Measurements from ENCODE around the gene AP5S1.
A peak's percentile ranks its signal among the peaks of the same experiment; 100 is the strongest.
"Not testable (repeated sequence)": the region's sequence is repeated elsewhere in the genome, so short reads cannot be mapped to it uniquely, and the experiment has no call there.

AP5S1 gene

DNA sequence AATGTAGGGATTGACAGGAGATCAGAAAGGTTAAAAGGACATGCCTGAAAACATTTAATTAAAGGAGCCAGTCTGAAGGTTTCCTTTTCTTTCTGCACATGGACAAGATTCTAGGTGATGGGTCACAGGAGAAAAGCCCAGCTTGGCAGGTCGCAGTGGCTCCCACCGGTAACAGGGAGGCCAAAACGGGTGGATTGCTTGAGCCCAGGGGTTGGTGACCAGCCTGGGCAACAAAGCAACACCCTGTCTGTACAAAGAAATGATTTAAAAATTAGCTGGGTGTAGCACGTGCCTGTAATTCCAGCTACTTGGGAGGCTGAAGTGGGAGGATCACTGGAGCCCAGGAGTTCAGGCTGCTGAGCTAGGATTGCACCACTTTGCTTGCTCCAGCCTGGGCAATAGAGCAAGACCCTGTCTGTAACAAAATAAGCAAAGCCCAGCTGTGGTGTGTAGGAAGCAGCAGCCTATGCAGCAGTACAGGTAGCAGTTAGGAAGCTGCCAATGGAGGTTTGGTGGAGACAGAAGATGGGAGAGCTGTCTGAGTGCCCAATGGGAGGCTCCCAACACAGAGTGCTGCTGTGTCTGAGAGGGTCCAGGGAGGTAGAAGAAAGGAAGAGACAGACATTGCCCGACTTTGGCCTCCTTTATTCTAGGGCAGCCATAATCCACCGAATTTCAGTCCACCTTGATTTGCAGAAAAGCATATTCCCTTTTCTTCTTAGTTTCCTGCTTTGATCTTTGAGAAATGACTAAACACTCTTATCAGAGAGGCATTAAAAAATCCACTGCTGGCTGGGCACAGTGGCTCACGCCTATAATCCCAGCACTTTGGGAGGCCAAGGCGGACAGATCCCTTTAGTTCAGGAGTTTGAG lies 7.1 kb upstream of the AP5S1 start:
- no peak for DNase-seq

DNA sequence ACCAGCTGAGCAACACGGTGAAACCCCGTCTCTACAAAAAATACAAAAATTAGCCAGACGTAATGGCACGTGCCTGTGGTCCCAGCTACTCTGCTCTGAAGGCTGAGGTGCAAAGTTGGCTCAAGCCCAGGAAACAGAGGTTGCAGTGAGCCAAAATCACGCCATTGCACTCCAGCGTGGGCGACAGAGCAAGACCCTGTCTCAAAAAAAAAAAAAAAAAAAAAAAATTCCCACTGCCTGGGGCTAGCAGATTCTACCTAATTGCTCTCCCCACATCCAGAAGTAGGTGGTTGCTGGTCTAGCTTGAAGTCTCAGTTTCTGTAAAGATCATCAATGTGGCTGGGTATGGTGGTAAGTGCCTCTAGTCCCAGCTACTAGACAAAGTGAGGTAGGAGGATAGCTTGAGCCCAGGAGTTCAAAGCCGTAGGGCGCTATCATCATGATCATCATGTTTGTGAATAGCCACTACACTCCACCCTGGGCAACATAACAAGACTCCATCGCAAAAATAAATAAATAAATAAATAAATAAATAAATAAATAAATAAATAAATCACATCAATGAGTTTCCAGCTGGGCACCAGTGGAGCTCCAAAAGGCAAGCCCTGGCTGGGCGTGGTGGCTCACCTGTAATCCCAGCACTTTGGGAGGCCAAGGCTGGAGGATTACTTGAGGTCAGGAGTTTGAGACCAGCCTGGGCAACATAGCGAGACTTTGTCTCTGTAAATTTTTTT lies 6.3 kb upstream of the AP5S1 start:
- peak in 1 of 2 experiments; percentile 52 for DNase-seq

DNA sequence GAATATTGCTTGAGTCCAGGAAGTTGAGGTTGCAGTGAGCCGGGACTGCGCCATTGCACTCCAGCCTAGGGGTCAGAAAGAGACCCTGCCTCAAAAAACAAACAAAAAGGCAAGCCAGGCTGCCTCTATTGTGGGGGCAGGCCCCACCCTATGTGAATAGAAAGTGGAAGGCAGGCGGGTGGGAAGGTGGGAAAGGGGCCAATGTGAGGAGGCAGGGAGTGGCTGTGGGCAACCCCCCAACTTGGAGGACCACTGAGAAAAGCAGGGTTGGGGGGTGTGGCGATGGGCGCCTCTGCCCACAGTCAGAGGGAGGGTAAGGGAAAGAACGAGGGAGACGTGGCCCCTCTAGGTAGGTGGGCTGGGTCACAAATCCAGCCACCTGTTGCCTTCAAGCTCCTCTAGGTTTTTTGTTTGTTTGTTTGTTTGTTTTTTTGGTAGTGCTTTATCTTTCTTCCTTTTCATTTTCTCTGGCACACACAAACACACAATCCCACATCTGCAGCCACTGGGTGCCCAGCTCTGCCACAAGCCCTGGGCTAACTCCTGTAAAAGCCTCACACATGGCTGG lies 5.3 kb upstream of the AP5S1 start:
- DNase-seq, result no peak

DNA sequence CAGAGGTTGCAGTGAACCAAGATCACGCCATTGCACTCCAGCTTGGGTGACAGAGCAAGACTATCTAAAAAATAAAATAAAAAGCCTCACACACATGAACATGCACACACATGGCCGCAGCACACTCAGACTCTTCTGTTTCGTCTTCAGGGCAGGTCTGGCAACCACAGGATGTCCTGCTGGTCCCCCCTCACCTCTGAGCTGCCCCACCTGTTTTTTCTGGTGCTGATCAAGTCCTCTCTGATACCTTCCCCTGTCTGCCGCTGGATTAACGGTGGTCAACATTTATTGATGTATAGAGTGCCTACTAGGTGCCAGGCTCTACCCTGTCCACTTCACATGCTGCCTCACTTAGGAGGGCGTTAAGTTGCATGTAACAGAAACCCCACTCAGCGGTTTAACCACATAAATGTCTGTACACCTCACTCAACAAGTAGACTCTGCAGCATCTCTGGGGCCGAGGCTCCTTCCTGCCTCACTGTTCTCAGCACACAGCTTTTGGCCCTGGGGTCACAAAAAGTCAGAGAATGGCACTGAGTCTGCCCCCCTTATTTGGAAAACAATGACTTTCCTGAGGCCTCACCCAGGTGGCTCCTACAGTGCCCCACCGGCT lies 4.5 kb upstream of the AP5S1 start:
- peak in 1 of 2 experiments; percentile 34 for DNase-seq

DNA sequence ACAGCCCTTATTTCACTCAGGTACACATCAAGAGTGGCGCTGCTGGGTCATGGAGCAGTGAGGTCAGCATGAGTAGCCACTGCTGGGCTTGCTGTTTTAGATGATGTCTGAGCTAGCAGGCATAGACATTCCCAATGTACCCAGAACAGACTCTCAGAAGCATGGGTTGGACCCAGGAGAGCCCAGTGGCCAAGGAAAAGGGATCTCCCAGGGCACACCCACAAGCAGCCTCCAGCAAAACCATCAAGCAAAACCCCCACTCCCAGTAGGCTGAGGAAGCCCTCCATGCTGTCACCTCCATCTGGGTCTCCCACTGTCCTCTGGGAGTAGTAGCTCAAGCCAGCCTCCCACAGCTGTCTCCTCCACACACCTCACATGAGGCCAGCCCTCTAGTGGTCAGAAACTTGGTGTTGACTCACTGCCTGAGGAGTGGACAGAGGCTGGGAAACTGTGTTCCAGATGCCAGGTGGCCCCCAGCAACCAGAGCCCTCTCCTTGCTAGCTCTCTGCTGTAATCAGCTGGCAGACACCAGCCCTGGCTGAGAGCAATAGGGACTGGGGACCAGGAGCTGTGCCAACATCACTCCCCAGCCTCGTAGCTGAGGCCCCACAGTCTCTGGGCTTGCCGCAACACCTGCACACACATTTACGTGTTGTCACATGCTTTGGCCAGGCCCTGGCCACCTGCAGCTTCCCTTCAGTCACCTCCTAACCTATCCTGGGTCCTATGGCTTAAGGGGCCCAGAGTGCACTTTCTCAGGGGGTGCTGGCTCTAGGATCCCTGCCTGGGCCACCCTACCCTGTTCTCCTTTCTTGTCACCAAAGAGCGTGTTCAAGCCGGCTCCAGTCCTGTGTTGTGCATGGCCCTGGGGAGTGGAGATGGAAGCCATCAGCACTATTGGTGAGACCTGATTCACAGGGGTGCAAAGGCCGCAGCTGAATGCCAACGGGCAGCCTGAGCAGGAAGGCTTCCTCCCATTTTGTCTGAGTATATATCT lies 1.9 kb upstream of the AP5S1 start:
- DNase-seq, result peak in 1 of 2 experiments; percentile 41

DNA sequence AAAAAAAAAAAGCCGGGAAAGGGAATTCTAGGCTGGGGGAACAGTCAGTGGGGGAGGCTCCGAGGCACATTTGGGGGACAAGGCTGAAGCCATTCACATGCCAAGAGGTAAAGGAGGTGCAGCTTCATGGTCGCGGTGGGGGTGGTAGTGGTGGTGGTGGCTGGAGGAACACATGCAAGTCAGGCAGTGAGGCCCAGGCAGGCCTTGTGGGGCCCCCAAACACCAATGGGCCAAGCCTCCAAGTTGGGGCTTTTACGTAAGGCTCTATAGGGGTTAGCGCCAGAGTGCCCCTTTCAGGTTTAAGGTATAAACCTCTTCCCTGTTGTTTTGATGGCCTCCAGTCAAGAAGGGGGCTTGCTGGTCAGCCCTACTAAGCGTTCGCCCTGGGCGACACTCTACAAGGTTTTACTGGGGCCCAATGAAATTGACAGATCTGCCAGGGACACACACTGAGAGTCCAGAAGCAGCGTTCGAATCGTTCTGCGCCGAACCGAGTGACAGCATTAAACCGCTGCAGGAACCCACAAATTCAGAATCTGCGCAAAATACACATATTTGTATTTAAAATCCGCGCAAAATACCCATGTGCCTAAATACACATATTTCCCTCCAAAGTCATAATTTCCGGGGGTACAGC lies 818 bp upstream of the AP5S1 start:
- DNase-seq, result peak in 1 of 2 experiments; percentile 31

DNA sequence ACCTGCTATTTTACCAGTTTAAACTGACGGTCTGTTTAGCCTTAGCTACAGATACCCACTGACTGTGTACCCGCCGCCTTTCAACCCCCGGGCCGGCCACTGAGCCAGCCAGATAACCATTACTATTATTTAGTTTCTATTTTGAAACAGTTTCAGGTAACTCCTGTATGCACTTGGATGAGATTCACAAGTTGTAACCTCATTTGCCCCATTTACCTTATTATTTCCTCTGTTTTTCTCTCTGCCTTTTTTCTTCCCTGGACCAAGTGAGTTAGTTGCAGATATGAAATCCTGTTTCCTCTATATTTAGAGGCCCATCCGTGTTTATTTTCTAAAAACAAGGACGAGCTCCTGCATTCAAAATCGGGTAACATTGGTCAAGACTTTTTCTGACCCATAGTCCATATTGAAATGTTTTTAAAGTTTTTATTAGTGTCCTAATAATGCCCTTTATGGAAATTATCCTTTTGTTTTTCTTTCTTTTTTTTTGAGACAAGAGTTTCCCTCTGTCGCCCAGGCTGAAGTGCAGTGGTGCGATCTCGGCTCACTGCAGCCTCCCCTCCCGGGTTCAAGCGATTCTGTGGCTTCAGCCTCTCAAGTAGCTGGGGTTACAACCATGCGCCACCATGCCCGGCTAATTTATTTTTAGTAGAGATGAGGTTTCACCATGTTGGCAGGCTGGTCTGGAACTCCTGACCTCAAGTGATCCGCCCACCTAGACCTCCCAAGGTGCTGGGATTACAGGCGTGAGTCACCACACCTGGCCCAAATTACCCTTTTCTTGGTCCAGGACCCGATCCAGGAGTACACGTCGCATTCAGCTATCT lies 767 bp downstream of the AP5S1 start:
- no peak for DNase-seq

DNA sequence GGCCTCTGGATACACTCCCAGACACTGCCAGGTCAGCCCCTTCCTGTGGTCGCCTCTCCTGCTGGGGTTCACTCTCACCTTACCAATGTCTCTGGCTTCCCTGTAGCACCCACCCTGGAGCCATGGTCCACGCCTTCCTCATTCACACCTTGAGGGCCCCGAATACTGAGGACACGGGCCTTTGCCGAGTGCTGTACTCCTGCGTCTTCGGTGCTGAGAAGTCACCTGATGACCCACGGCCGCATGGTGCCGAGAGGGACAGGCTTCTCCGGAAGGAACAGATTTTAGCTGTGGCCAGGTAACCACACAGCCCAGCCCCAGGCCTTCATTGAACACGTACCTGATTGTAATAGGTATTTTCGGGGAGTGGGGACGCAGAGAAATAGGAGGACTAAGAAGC lies 1.6 kb downstream of the AP5S1 start:
- DNase-seq, result no peak

DNA sequence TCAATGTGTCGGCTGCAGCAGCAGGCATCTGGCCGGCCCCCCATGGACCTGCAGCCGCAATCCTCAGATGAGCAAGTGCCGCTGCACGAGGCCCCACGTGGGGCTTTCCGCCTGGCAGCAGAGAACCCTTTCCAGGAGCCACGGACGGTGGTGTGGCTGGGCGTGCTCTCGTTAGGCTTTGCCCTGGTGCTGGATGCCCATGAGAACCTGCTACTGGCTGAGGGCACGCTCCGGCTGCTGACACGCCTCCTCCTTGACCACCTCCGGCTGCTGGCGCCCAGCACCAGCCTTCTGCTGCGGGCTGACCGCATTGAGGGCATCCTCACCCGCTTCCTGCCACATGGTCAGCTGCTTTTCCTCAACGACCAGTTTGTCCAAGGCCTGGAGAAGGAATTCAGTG lies 3.5 kb downstream of the AP5S1 start:
- no peak for DNase-seq

DNA sequence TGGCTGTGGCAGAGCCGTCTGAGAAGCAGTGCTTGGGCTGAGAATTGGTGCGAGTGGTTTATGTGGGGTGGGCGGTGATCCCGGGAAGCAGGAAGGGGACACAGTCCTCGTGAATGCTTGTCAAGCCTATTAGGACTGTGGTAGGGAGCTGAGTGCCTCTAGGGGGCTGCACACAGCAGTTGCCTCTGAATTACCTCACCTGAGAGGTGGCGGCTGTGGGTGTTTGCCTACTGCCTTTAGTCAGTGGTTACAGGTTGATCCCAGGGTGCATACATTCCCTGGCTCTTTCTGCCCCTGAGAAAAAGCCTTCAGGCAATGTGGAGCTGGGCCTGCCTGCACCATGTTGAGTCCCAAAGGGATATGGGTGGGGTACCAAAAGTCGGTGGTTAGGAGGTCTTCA lies 5.2 kb downstream of the AP5S1 start:
- no peak for DNase-seq

DNA sequence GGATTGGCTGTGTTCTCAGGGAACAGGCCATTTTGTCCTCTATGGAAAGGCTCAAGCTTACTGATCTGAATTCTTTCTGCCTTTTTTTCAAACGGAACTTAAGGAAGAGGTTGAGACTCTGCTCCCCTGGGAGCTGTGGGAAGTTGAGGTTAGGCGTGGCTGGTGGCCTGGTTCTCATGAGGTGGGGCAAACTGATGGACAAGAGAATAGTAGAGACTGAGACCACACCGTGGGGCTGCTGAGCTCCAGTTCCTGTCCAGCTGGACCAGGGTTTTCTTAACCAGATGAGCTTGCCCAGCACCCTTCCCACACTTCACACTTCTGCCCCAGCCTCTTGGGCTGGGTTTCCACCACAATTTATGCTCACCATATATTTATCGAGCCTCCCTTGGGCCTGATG lies 6.1 kb downstream of the AP5S1 start:
- DNase-seq, result no peak

DNA sequence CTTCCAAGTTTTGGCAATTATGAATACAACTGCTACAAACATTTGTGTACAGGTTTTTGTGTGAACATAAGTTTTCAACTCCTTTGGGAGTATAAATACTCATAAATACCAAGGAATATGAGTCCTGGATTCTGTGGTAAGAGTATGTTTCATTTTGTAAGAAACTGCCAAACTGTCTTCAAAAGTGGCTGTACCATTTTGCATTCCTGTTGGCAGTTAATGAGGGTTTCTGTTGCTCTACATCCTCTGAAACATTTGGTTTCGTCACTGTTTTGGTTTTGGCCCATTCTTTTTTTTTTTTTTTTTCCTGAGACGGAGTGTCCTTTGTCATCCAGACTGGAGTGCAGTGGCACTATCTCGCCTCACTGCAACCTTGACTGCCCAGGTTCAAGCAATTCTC lies 8.5 kb downstream of the AP5S1 start:
- DNase-seq, result no peak

DNA sequence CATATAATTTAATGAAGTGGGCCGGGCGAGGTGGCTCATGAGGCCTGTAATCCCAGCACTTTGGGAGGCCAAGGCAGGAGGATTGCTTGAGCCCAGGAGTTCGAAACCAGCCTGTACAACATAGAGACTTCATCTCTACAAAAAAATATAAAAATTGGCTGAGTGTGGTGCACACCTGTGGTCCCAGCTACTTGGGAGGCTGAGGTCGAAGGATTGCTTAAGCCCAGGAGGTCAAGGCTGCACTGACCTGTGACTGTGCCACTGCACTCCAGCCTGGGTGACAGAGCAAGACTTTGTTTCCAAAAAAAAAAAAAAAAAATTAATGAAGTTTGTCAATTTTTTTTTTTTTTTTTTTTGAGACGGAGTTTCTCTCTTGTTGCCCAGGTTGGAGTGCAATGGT lies 9.5 kb downstream of the AP5S1 start:
- not testable (repeated sequence) for DNase-seq

DNA sequence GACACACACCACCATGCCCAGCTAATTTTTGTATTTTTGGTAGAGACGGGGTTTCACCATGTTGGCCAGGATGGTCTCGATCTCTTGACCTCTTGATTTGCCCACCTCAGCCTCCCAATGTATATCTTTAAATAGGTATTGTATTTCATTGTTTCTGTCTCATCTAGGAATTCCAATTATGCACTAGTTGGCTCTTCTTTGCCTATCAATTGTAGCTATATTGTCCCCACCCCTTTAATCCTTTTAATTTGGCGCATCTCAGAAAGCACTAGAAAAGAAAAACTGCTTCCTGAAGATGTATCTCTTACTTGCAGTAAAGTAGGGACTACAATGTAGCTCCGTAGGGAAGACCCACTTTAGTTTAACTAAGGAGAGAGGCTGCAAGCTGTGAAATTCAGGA lies 15.8 kb downstream of the AP5S1 start:
- no peak for DNase-seq

DNA sequence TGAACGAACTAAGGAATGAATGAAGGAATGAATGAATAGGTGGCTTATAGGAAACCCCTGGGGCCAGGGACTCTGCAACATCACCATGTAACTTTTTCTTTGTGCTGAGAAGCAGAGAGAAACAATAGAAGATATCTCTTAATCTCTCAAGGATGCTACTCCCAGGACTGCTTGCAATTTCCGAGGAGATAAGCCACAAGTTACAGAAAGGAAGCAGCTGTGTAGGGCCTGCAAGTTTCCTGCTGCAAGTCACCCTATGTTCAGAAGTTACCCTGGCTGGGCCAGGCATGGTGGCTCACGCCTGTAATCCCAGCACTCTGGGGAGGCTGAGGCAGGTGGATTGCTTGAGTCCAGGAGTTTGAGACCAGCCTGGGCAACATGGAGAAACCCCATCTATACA lies 19.0 kb downstream of the AP5S1 start:
- DNase-seq, result no peak

DNA sequence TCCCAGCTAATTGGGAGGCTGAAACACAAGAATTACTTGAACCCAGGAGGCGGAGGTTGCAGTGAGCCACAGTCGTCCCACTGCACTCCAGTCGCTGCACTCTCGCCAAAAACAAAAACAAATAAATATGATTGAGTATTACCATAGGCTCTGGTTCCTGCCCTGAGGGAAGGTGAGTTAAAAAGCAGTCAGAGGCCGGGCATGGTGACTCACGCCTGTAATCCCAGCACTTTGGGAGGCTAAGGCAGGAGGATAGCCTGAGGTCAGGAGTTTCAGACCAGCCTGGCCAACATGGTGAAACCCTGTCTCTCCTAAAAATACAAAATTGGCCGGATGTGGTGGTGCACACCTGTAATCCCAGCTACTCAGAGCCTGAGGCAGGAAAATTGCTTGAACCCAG lies 19.9 kb downstream of the AP5S1 start:
- not testable (repeated sequence) for DNase-seq

DNA sequence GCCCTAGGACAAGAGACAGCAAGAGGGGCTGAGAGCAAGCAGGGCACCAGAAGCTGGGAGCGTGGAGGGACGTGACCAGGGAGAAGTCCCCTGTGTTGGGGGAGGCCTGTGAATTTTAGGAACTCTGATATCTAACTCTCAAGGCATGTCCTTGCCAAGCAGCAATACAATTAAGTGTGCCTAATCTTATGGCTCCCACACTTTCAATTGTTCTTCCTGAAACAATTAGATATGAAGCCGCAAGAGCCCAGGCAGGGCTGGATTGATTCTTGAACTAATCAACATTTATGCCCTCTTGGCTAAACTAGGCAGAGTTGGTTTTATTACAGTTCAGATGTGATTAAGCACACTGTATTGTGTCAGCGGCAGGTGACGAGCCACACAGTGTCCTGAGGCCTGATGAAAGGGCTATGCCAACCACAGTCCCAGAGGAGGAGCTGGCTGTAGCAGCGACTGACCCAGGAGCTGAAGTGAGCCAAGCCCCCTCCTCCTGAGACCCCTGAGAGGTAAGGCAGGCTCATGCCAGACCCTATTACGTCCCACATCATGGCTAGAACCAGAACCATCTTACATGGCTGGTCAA lies 22.1 kb downstream of the AP5S1 start:
- DNase-seq, result no peak

DNA sequence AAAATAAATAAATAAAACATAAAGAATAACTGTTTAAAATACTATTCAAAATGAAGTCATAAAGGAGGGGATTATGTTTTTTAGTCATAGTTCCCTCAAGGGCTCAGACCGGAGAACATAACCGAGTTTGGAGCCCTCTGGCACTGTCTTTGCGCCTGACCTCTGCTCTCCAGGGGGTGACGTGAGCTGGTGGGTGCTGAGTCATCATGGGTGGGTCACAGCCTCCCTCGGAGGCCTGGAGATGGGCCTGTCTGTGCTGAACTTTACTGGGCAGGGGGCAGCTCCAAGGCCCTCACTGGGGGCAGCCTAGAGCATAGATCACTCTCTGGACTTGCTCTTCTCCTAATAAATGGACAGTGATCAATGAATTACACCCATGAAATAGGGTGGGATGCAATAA lies 23.1 kb downstream of the AP5S1 start:
- no peak for DNase-seq

DNA sequence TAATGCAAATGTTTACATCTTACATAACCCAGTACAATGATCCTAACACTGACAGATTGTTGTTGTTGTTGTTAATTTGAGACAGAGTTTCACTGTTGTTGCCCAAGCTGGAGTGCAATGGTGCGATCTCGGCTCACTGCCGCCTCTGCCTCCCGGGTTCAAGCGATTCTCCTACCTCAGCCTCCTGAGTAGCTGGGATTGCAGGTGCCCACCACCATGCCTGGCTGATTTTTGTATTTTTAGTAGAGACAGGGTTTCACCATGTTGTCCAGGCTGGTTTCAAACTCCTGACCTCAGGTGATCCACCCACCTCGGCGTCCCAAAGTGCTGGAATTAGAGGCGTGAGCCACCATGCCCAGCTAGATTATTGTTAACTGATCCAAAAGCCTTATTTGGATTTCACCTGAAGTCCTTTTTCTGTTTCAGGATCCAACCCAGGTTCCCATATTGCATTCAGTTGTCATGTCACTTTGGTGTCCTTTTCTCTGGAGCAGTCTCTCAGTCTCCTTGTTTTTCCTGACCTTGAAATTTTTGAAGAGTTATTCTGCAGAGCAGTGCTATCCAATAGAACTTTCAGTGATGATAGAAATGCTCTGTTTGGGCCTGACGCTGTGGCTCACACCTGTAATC lies 23.8 kb downstream of the AP5S1 start:
- DNase-seq, result not testable (repeated sequence)

DNA sequence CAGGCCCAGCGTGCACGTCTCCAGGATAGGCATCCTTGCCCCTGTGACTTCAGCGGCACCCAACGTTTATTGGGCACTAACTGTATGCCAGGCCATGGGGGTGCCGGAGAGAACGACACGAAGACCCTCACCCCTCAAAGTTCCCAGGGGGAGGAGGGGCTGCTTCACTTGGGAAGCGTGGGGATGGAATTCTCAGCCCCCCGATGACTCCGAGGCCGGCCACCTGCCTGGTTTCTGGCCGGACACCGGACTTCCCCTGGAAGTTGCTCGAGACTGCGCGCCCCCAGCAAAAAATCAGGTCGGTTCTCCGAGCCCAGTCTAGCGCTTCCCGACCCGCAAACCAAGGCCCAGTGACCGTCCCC lies 26.0 kb downstream of the AP5S1 start:
- no peak for DNase-seq

Measured in activated CD4-positive, alpha-beta T cell treated with anti-CD3 and anti-CD28 coated beads, Interleukin-2, amount 50 U/mL, for 48 hours (primary cell).